ENCODE measurements around the gene CENPT.

DNA sequence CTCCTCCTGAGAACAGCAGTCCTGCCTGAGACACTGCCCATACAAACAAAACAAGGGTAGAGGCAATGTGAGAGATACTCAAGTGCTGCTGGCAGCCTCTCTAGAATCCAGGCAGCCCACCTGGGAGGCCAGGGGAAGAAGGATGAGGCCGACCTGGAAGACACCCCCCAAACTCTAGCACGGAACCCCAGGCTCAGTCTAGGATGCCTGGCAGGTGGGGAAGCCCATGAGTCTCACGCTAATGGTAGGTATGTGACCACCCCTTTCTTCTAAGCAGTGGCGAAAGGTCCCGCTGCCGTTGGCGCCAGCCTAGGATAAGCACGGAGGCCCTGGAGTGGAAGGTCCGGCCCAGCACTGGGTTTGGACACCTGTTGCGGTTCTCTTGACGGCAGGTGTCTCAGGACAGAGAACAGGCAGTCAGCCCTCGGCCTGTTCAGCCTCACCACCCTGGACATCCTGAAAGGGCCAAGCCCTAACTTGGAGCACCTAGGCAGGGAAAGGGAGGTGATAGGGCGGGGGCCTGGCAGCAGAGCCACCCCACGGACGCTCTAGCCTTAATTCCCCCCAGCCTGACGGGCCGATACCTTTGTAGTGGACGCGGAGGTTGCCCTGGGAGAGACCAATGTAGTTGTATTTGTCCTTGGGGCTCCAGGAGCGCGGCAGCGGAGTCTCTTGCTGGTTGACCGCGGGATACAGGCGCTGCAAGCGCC lies 41.6 kb downstream of the CENPT start:
- TF ChIP-seq POLR2A (IDR thresholded peaks at IDR 0.05; ENCODE audit: low read length) = no peak
- no peak for TF ChIP-seq GATA1 (IDR thresholded peaks at IDR 0.05; ENCODE audit: low read depth, low read length)
